Nephron progenitor cell (in vitro differentiated cells): ENCODE data around the gene GADD45G.
A peak's percentile ranks its signal among the peaks of the same experiment; 100 is the strongest.

Experiments used
- DNase-seq: peaks from one replicate; pipeline ENCODE4 v3.0.0; 2021
- H3K27ac Mint-ChIP-seq: 2 replicates; pipeline ENCODE4 v1.8.0; 2021; ENCODE audit warnings: mild to moderate bottlenecking, moderate library complexity, mixed read lengths
- H3K27me3 Mint-ChIP-seq: 2 replicates; pipeline ENCODE4 v1.8.0; 2021; ENCODE audit warnings: mild to moderate bottlenecking, low read depth, mixed read lengths; ENCODE audit not compliant: poor library complexity
- H3K36me3 Mint-ChIP-seq: 2 replicates; pipeline ENCODE4 v1.8.0; 2021; ENCODE audit warnings: low read depth, mixed read lengths
- H3K4me1 Mint-ChIP-seq: 2 replicates; pipeline ENCODE4 v1.8.0; 2021; ENCODE audit warnings: mixed read lengths
- H3K4me3 Mint-ChIP-seq: 2 replicates; pipeline ENCODE4 v1.8.0; 2021; ENCODE audit warnings: mild to moderate bottlenecking, moderate library complexity, mixed read lengths
- H3K9me3 Mint-ChIP-seq: 2 replicates; pipeline ENCODE4 v1.8.0; 2021; ENCODE audit warnings: mild to moderate bottlenecking, moderate library complexity, mixed read lengths
- TF ChIP-seq, protein P1 (sequence below): fragments of 200-600 bp; sonication (generic); IDR thresholded peaks from 2 replicates; pipeline ENCODE4 v1.5.0; 2021; ENCODE audit warnings: antibody characterized with exemption

GADD45G gene

DNA sequence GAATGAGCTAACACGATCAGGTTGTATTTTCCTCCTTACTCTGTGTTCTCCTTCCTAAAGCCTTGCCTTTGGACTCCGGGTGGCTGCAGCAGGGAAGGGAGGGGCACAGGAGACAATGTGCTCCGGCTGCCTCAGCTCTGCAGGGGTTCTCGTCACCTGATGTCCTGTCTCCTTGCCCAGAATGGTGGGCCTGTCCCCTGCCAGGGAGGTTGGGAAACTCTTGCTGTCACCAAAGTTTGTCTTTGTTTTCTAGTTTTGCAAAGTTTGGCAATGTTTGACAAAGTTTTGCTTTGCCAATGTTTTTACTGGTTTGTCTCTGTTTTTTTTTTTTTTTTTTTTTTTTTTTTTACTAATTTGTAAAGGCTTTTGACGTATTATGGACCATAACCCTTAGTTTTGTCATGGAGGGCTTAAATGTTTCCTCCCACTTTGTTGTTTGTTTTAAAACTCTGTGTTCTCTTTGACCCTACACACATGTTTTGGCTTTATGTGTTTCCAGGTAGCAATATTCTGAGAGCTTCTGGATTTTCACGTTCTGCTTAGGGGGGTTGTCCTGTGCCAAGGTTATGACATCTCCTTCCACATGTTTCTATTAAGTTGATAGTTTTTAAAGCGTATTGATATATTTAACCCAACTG lies 49.3 kb downstream of the GADD45G start:
- Mint-ChIP-seq H3K36me3 (no peaks in the 10 kb centered on the region), H3K4me1 (peaks cover 63% of the 10 kb centered on the region), H3K9me3 (no peaks in the 10 kb centered on the region), H3K4me3 (no peak overlapping the region), H3K27me3 (peaks cover 17% of the 10 kb centered on the region), H3K27ac (no peak overlapping the region)
- TF ChIP-seq, protein P1, sequence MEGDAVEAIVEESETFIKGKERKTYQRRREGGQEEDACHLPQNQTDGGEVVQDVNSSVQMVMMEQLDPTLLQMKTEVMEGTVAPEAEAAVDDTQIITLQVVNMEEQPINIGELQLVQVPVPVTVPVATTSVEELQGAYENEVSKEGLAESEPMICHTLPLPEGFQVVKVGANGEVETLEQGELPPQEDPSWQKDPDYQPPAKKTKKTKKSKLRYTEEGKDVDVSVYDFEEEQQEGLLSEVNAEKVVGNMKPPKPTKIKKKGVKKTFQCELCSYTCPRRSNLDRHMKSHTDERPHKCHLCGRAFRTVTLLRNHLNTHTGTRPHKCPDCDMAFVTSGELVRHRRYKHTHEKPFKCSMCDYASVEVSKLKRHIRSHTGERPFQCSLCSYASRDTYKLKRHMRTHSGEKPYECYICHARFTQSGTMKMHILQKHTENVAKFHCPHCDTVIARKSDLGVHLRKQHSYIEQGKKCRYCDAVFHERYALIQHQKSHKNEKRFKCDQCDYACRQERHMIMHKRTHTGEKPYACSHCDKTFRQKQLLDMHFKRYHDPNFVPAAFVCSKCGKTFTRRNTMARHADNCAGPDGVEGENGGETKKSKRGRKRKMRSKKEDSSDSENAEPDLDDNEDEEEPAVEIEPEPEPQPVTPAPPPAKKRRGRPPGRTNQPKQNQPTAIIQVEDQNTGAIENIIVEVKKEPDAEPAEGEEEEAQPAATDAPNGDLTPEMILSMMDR, result no peak
- no peak for DNase-seq

DNA sequence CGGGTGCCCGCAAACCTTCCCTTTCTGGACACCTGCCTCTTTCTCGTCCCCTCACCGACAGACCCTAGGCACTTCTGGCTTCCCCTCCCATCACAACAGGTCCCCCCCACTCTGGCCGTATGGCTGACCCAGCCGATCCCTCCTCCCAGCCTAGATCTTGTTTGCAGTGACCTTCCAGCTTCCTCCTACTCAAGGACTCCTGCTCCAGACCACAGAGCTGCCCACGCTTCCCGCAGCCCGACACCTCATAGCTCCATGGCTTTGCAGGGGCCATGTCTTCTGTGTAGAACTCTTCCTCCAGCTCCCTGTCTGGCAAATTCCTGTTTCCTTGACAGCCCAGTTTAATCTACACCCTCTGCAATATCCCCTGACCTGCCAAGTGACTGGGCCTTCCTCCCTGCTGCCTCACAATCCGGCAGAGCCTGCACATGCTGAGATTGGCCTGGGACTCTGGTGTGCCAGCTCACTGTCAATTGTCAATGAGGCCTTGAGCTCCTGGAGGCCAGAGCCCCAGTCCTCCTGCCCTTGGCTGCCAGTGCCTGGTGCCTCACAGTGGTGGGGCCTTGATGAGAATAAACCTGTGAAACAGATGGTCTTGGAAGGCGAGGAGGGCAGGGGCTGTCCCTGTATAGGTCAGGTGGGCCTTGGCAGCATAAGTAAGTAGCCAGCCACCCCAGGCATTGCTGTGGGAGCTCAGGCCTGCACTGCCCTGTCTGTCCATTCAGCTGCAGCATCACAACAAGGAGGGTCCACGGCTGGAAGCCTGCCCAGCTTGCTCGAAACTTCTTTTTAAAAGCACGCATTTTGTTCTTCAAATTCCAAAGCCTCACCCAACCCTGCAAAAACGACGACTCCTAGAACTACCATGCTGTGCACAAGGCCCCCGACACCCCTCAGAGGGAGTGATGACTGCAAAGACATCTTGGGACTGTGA lies 50.5 kb downstream of the GADD45G start:
- H3K27ac Mint-ChIP-seq, result peak overlapping the region; percentile 87
- peak overlapping the region; percentile 46 for H3K4me3 Mint-ChIP-seq
- no peak for DNase-seq
- H3K4me1 Mint-ChIP-seq, result peaks cover 56% of the 10 kb centered on the region
- H3K9me3 Mint-ChIP-seq, result no peaks in the 10 kb centered on the region
- H3K36me3 Mint-ChIP-seq, result no peaks in the 10 kb centered on the region
- TF ChIP-seq, protein P1, result no peak
- peaks cover 13% of the 10 kb centered on the region for H3K27me3 Mint-ChIP-seq
